SK-N-MC (cell line): ENCODE data around the gene ABLIM3.

Source experiments
- DNase-seq: peaks from one replicate; pipeline ENCODE4 v3.0.0-alpha.2; 2011; ENCODE audit warnings: low read depth, low spot score
- H3K27ac ChIP-seq: fragments of 200-600 bp; sonication (generic); 2 replicates; pipeline ENCODE4 v1.5.1; 2016; ENCODE audit warnings: mixed run types
- H3K36me3 ChIP-seq: fragments of 200-600 bp; sonication (generic); 2 replicates; pipeline ENCODE4 v1.6.1; 2017; ENCODE audit warnings: antibody characterized with exemption, low read length, mixed read lengths; ENCODE audit not compliant: insufficient read depth
- H3K4me3 ChIP-seq: fragments of 200-600 bp; sonication (generic); 2 replicates; pipeline ENCODE4 v1.5.1; 2016
- H3K9ac ChIP-seq: fragments of 200-600 bp; sonication (generic); 2 replicates; pipeline ENCODE4 v1.8.0; 2017; ENCODE audit warnings: mixed run types, mixed read lengths; ENCODE audit not compliant: insufficient read length
- H3K9me3 ChIP-seq: fragments of 200-600 bp; sonication (generic); 2 replicates; pipeline ENCODE4 v1.6.1; 2017; ENCODE audit warnings: low read depth, mild to moderate bottlenecking, antibody characterized with exemption, low read length, moderate library complexity, mixed read lengths
- EZH2 ChIP-seq: fragments of 200-600 bp; sonication (generic); IDR thresholded peaks from one replicate; pipeline ENCODE4 v1.6.1; 2017; ENCODE audit warnings: antibody characterized with exemption
- FOXP2 ChIP-seq: optimal IDR thresholded peaks from 2 replicates; pipeline ENCODE3; 2011; ENCODE audit warnings: mild to moderate bottlenecking, moderate library complexity; ENCODE audit not compliant: insufficient read depth; ENCODE audit errors: extremely low read length, control extremely low read depth
- POLR2AphosphoS5 ChIP-seq: IDR thresholded peaks from 2 replicates; pipeline ENCODE4 v1.6.1; 2012; ENCODE audit warnings: mild to moderate bottlenecking, low read depth, low read length, borderline replicate concordance

The ABLIM3 gene

DNA sequence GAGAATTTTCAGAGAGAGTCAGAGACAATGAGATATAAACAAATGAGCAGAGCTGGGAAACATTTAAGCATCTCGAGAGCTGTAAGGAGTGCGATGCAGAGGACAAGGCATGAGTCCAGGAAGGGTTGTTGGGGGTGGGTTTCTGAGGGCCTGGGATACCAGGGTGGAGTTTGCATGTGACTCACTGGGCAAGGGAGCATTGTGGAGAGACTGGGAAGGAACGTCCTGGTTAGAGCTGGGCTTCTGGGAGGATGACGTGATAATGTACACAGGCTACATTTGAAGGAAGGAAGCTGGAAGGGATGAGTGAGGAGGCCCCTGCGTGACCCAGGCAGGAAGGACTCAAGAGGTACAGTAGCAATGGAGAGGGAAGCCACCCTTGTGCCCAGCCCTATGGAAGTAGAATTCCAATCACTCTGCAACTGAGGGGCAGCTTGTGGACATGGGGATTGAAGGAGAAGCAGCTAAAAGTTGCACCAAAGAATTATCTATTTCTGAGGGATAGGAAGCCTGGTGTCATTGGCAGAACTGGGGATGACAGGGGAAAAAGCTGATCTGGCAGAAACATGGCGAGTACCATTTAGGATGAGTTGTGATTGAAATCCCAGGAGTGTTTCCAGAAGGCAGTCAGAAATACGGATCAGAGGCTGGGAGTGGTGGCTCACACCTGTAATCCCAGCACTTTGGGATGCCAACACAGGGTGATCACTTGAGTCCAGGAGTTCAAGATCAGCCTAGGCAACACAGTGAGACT is 71.1 kb downstream of the ABLIM3 start:
- Histone ChIP-seq H3K27ac (no peak overlapping the region), H3K36me3 (no peaks in the 10 kb centered on the region), H3K4me3 (no peak overlapping the region), H3K9ac (no peak overlapping the region), H3K9me3 (no peaks in the 10 kb centered on the region)
- DNase-seq: no peak
- TF ChIP-seq POLR2AphosphoS5 (no peak), FOXP2 (no peak), EZH2 (no peak)

- no peaks in the 10 kb centered on the region for H3K36me3 ChIP-seq
- DNase-seq: no peak
- no peaks in the 10 kb centered on the region for H3K9me3 ChIP-seq
- H3K9ac ChIP-seq: no peak overlapping the region
- H3K4me3 ChIP-seq: no peak overlapping the region
- no peak overlapping the region for H3K27ac ChIP-seq
- TF ChIP-seq FOXP2 (no peak), POLR2AphosphoS5 (no peak), EZH2 (no peak)
Observed at GRCh38 chr5:149213264-149213880, 72.1 kb downstream of the ABLIM3 start.

DNA sequence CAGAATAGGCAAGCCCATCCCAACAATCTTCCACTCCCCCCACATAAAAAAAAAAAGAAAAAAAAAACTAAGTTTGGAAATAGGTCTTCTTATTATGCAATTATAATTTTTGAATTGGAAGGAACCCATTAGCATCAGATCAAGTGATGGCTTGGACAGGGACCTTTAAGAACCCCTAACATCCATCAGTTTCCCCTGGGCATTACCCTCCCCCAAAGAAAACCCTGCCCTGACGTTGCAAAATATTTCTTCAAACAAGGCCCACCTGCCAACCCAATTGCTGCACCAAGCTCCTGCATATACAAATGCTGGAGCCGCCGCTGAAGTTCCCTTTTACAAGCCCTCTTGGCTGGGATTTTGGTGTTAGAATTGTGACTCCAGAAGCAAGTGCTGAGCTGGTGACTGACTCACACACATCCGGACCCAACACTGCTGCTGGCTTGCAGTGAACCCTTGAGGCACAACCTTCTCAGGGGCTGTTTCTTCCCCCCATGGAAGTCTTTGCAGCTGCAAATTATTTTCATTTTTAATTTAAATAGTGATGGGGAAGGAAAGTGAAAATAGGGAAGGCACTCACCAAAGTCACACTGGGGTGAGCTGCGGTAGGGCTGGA is 74.3 kb downstream of the ABLIM3 start:
- H3K9ac ChIP-seq: no peak overlapping the region
- H3K9me3 ChIP-seq: no peaks in the 10 kb centered on the region
- H3K27ac ChIP-seq: no peak overlapping the region
- DNase-seq: no peak
- no peak for TF ChIP-seq EZH2
- TF ChIP-seq POLR2AphosphoS5: no peak
- no peak for TF ChIP-seq FOXP2
- no peak overlapping the region for H3K4me3 ChIP-seq
- no peaks in the 10 kb centered on the region for H3K36me3 ChIP-seq

DNA sequence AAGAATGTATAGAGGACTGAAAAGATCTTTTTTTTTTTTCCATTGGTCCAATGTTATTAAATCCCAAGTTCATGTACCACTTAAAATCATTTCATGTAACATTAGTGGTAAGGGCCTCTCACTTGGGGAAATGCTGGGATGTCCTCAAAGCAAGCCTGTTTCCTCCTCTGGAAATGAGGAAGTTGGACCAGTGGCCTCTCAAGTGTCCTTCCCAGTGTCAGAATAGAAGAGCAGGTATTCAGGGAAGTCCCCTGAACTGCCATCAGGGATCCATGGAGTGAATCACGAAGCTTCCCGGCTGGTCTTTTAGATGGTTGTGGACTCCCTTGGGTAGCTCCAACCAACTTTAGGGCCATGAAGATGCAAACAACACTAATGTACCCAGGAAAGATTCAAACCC is 75.2 kb downstream of the ABLIM3 start:
- no peak overlapping the region for H3K27ac ChIP-seq
- TF ChIP-seq EZH2: no peak
- no peak for TF ChIP-seq FOXP2
- no peak for TF ChIP-seq POLR2AphosphoS5
- H3K9ac ChIP-seq: no peak overlapping the region
- H3K36me3 ChIP-seq: no peaks in the 10 kb centered on the region
- no peak overlapping the region for H3K4me3 ChIP-seq
- DNase-seq: no peak
- H3K9me3 ChIP-seq: no peaks in the 10 kb centered on the region

GRCh38 chr5:149217096-149217802 is 76.0 kb downstream of the ABLIM3 start:
- DNase-seq: no peak
- Histone ChIP-seq H3K9ac (no peak overlapping the region), H3K4me3 (no peak overlapping the region), H3K27ac (no peak overlapping the region), H3K9me3 (no peaks in the 10 kb centered on the region), H3K36me3 (no peaks in the 10 kb centered on the region)
- TF ChIP-seq FOXP2 (no peak), EZH2 (no peak), POLR2AphosphoS5 (no peak)

DNA sequence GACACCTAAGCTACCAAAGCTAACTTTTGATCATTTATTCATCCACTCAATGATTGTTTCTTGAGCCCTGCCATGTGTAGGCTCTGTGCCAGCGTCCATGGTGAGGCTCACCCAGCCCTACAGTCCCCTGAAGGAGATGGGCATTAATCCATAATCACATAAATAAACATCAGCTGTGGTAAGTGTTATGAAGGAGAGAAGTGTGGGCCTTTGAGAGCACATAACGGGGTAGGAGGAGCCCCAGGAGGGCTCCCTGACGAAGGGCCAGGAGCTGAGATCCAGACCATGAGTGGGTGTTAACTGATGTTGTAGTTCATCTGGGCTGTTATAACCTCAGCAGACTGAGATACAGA is 76.5 kb downstream of the ABLIM3 start:
- no peak overlapping the region for H3K27ac ChIP-seq
- no peak for DNase-seq
- no peak overlapping the region for H3K4me3 ChIP-seq
- H3K9ac ChIP-seq: no peak overlapping the region
- H3K36me3 ChIP-seq: no peaks in the 10 kb centered on the region
- no peaks in the 10 kb centered on the region for H3K9me3 ChIP-seq
- TF ChIP-seq POLR2AphosphoS5 (no peak), FOXP2 (no peak), EZH2 (no peak)

- no peaks in the 10 kb centered on the region for H3K36me3 ChIP-seq
- TF ChIP-seq POLR2AphosphoS5: no peak
- no peak for TF ChIP-seq FOXP2
- TF ChIP-seq EZH2: no peak
- no peak for DNase-seq
- H3K9me3 ChIP-seq: no peaks in the 10 kb centered on the region
- H3K4me3 ChIP-seq: no peak overlapping the region
- no peak overlapping the region for H3K9ac ChIP-seq
- H3K27ac ChIP-seq: no peak overlapping the region
Observed at GRCh38 chr5:149219584-149219983, 78.3 kb downstream of the ABLIM3 start.

- Histone ChIP-seq H3K27ac (no peak overlapping the region), H3K9me3 (no peaks in the 10 kb centered on the region), H3K4me3 (no peak overlapping the region), H3K36me3 (no peaks in the 10 kb centered on the region), H3K9ac (no peak overlapping the region)
- no peak for DNase-seq
- no peak for TF ChIP-seq POLR2AphosphoS5
- TF ChIP-seq EZH2: no peak
- no peak for TF ChIP-seq FOXP2
Observed at GRCh38 chr5:149220750-149221149, 79.5 kb downstream of the ABLIM3 start.

GRCh38 chr5:149221326-149221725 is 80.0 kb downstream of the ABLIM3 start:
- TF ChIP-seq FOXP2: no peak
- no peak for TF ChIP-seq POLR2AphosphoS5
- TF ChIP-seq EZH2: no peak
- Histone ChIP-seq H3K27ac (no peak overlapping the region), H3K9ac (no peak overlapping the region), H3K4me3 (no peak overlapping the region), H3K9me3 (no peaks in the 10 kb centered on the region), H3K36me3 (no peaks in the 10 kb centered on the region)
- DNase-seq: no peak
